HG03064 (cell line): Measurements from ENCODE around the gene RARRES1.

Source experiments
- ATAC-seq: cut with Tn5 transposase; IDR thresholded peaks from one replicate; pipeline ENCODE4 v1.9.1; 2021; ENCODE audit warnings: low read depth; ENCODE audit not compliant: unreplicated experiment

Gene RARRES1

DNA sequence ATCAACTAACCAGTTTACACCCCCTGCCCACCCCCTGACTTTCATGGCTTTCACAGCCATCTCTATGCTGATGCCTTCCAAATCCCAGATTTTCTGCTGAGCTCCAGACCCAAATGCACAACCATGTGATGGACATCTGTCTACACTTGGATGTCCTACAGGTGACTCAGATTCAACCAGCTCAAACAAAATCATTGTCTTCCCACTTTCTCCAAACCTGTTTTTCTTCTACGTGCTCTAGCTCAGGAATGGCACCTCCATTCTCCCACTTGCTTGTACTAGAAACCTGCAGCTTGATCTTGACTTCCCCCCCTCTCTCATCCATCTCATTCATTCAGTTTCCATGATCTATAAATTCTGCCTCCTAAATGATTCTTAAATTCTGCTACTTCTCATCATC lies 34.1 kb upstream of the RARRES1 start:
- no peak for ATAC-seq

DNA sequence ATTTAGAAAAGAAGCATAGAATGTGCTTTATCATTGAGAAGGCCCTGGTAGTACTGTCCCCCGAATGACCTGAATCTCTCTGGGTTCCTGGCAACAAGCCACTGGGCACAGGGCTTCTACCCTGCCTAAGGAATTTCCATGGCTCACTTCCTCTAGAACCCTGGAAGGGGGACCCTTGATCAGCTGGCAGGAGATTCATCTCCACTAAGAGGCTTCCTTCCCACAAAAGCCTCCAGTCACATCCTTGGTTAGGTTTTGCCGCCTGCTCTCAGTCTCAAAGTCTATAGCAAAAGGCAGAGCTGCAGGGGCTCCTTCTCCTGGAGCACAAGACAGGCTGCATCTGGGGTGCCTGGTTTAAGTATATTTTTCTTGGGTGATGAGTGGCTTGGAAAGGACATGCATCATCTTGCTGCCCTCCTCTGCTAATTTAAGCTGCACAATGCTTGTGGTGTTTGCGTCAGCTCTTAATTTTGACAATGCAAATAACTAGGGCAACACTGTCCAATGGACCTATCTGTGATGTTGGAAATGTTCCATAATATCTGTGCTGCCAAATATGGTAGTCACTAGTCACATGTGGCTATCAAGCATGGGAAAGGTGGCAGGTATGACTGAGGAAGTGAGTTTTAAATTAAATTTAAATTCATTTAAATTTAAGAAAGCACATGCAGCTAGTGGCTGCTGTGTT lies 33.4 kb upstream of the RARRES1 start:
- no peak for ATAC-seq

DNA sequence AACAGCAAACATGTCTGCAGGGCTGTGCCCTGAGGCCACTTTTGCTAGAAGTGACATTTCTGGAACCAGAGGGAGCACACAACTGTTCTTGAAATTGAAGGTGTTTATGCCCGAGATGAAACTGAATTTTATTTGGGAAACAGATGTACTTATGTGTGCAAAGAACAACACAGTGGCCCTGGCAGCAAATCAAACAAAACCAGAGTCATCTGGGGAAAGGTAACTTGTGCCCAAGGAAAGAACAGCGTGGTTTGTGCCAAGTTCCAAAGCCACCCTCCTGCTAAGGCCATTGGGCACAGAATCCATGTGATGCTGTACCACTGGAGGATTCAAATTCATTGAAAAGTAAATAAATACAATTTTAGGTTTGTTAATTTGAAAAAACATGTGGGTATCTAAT lies 31.2 kb upstream of the RARRES1 start:
- ATAC-seq: no peak

DNA sequence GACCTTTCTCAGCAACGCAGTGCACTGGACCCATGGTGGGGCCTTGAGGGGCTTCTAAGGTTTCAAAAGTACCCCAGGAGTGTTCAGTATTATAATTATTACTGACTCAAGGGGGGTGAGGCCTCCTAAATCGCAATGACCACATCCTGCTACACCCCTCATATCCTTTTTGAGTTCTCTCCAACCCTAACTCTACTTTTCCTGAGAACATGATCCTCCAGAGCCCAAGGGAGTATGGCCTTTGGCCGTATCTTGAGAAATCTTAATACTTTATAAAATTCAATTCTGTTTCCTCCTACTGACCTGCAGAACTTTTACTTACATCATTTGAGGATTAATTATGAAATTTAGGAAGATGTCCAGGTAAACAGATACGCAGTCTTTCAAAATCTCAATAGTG lies 30.4 kb upstream of the RARRES1 start:
- no peak for ATAC-seq

DNA sequence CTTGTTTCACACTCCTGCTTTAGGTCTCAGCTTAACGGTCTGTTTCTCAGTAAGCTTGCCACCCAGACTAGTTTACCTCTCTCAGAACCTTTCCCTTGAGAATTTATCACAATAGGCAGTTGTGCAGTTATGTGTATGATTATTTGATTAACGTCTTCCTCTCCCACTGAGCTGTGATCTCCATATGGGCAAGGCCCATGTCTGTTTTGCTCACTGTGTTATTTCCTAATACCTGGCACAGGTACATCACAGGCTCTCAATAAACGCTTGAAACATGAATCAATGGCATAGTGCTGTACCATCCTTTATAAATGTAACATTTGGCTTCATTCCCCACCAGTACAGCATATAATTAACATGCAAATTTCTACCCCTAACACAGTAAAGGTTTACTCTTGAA lies 29.1 kb upstream of the RARRES1 start:
- ATAC-seq: no peak

DNA sequence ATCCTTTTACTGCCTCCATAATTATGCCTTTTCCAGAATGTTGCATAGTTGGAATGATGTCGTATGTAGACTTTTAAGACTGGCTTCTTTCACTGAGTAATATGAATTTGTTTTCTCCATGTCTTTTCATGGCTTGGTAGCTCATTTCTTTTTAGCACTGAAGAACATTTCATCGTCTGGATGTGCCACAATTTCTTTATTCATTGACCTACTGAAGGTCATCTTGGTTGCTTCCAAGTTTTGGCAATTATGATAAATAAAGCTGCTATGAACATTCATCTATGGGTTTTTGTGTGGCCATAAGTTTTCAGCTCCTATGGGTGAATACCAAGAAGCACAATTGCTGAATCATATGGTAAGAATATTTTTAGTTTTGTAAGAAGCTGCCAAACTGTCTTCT lies 23.2 kb upstream of the RARRES1 start:
- no peak for ATAC-seq

DNA sequence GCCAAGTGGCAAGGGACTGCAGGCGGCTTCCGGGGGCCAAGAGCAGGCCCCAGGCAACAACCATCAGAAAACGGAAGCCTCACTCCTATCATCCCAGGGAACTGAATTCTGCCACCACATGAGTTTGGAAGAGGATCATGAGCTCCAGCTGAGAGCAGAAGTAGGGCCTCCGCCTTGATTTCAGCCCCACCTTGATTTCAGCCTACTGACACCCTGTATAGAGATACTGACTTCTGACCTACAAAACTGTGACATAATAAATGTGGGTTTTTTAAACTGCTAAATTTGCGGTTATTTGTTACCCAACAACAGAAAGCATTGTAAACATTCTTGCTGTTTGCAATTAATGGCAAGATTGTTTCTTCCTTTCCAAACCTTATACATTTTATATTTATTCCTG lies 21.6 kb upstream of the RARRES1 start:
- ATAC-seq: no peak

DNA sequence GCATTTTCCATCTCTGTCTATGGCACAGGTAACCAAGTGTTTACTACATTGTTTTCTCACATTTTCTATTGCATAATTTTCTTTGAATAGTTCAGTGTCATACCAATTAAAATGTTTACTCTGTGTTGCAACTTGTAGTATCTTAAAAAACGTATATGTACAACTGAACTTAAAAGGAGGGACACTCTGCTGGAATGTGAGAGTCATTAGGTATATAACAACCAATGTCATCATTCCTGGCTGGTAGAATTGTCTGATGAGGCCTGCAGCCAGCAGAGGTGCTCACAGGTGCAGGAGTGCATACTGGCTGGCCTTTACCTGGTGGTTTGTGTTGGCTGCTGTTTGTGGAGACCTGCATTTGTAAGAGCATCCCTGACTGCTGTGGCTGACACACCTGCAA lies 19.1 kb upstream of the RARRES1 start:
- ATAC-seq: no peak

DNA sequence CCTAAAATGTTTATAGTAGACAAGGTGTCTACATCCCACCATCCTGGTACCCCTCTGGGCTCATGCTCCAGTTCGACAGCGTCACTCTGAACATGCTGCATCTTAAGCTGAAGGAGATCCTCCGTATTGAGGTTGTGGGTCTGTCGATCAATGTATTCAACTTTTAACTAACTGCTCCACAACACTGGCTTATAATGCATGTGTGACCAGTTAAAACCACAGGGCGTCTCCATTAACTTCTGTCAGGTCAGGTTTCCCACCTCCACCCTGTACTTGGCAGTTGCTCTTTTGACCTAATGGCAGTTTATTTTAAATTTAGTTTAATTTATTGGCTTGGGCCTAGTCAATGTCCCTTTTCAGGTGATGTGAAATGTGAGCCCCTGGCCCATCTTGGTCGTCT lies 17.8 kb upstream of the RARRES1 start:
- no peak for ATAC-seq

DNA sequence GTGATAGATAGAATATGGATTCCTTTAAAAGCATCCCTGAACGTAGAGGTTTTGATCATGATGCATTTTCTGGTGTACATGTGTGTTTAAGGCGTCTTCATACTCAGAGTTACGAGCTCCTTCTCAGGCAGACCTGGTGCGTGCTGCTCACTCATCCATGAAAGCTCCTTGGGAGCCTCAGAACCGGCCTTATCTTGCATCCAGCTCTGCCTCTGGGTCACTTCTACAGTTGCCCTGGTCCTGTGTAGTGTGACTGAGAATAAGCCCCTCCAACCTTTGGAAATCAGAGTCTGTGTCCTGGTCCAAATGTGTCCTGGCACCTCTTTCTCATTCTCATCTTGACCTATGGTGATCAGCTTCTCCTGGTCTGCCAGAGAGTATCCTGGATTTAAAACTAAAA lies 17.3 kb upstream of the RARRES1 start:
- no peak for ATAC-seq

DNA sequence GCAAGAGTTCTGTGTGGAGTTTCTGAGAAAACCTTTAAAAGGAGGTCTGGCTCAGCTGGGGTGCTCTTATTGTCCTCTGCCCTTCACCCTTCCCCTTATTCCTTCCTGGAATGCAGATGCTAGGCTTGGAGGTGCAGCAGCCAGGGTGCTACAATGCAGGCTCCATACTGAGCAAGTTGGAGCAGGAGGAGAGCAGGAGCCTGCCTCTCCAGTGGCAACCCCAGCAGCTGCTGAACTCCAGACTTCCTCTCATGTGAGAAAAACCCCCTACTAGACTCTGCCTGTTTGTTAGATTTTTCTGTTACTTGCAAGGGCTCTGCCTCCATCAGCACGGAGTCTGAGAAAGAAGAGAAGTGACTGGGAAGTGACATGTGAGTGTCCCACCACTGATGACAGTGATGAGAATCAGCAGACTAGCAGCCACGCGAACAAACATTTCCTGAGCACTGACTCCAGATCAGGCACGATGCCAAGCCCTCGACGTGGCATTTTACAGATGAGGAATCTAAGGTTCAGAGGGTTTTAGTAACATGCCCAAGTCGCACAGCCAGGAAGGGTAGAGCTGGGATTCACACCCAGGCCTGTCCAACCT lies 16.1 kb upstream of the RARRES1 start:
- ATAC-seq: no peak

DNA sequence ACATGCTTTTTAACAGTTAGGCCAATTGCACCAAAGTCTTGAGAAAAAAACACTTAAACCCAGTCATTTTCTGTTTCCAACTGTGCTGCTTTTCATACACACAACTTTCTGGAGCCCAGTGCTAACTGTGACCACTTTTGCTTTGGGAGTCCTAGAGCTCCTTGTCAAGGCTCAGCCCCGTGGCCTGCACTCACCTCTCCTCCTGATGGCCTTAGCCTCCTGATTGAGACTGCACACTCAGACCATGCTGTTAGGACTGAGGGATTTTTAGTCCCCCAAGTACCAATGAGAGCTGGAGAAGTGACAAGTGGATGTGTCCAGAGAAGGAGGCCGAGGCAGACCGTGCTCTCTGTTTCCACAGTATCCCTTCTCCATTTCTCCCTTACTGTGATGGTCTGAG lies 15.2 kb upstream of the RARRES1 start:
- ATAC-seq: no peak

DNA sequence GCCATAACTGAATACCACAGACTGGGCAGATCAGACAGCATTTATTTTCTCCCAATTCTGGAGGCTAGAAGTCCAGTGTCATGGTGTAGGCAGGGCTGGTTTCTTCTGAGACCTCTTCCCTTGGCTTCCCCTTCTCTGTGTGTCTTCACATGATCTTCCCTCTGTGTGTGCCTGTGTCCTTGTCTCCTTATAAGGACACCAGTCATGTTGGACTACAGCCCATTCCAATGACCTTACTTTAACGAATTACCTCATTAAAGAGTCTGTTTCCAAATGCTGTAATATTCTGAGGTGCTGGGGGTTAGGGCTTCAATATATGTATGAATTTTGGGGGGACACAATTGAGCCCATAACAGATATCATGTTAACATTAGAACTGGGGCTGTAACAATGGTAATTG lies 13.3 kb upstream of the RARRES1 start:
- ATAC-seq: no peak

DNA sequence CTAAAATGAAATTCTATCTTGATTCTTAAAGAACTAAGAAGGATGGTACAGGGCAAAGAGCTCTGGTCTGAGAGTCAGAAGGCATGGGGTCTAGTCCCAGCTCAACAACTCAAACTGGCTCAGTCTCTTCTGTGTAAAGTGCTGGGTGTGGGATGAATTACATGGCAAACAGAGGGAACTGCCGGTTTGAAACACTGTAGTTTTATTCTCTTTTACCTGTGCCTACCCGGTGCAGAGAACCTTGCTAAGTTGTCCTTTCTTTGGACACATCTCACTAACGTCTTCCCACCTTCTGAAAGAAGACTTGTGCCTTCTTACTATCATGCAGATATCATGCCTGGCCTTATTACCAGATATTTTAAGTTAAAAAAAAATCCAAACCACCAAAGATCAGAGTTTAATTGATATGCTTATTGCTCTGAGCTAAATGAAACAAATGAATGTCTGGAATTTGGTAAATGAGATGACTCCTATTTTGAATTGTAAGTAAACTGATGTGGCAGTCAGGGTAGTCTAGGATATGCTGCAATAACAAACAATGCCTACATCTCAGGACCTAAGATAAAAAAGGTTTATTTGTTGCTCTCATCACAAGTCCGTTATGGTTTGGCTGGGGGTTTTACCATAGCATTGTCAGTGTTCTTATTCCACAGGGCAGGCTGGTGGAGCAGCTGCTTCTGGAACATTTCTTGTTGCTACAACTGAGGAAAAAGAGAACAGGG lies 12.5 kb upstream of the RARRES1 start:
- no peak for ATAC-seq

DNA sequence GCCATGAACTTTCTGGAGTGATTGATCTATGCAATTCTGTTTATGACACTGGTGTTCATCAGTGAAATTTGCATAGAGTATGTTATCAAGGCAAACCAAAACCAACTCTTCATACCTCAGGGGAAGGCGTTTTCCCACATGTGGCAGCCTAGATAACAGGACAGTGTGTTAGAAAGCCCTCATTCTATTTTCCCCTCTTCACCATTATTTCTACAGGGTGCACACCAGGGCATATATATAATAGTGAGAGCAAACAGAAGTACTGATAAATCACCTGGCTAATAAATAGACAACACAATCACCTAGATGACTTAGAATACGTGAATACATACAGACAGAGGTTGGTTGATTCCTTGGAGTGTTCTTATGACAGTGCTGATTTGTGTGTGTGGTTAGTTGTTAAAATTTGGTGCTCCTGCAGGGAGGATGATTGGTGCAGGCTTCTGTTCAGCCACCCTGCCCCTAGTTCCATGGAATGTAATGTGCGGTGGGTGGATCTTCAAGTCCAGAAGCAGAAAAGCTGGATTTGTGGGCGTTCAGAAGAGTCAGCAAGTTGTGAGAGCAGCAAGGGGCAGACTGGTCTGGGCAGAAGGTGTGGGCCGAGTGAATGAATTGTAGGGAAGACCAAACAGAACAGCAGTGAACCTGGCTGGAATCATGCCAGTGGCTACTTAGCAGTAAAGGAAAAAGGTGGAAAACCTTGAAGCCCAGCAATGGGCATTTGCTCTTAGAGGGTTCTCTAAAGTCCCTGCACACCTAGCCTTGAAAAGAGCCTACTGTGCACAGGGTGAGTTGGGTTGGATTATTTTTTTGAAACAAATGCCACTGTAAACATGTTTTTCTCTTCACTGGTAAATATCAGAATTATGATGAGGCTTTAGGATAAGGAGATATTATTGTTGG lies 11.7 kb upstream of the RARRES1 start:
- ATAC-seq: no peak

DNA sequence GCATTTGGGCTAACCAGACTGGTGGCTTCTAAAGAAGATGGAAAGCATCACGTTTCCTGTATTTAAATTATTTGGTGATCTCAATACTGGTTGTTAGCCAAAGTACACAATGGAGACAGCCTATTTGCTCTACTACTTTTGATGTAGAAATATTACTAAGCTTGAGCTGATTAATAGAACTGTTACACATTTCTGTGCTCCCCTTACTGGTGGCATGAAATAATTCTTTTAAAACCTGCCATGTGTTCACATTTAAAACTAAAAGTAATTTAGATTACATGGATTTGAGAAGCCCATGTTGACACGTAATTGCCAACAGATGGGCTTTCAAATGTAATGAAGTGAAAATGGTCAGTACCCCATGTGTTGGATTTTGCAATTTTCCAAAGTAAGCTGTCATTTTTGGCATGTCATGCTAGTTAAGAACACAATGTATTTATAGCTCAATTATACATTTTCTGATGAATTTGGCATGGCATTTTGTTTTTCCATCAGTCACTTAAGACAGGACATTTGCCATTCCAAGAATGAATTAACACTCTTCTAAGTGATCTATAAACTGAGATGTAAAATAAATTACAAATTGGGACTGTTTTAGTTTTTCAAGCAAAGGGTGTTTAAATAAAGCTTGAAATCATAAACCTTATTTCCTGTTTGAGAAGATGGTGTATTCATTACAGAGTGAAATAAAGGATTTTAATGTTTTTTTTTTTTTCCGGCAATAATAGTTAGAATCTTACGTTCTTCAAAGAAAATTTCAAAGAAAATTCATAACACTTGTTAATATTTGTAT lies 10.8 kb upstream of the RARRES1 start:
- no peak for ATAC-seq

DNA sequence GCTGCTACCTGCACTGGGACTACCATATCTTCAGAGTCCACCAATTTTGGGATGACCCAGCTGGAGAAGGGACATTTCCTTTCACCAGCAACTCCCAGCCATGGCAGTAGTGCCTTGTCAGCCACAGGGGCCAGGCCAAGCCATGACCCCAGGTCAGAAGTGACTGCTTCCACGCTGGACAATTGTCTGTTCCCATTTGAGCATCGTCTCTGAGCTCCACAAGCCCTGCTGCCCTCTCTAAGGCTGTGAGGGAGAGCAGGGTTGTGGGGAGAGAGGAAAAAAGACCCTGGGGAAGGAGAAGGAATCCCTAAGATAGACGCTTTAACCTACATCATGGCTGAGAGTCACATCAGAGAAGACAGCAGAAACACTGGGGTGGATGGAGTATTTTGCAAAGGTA lies 7.4 kb upstream of the RARRES1 start:
- no peak for ATAC-seq

DNA sequence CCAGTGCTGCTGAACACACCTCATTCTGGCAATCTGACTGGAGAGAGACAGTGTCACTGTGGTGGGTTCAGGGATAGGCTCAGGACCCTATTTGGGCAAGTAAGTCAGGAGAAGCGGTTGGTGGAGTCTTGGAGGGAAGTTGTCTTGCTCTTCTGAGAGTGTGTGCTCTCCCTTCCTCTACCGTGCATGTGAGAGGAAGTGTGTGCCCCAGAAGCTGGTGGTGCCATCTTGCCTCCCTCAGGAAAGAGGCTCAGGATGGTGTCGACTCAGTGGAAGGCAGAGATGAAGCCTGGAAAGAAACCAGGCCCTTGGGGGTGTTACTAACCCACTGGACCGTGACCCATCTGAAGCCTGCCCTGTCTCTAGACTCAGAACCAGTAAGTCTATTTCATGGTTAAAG lies 6.8 kb upstream of the RARRES1 start:
- no peak for ATAC-seq

DNA sequence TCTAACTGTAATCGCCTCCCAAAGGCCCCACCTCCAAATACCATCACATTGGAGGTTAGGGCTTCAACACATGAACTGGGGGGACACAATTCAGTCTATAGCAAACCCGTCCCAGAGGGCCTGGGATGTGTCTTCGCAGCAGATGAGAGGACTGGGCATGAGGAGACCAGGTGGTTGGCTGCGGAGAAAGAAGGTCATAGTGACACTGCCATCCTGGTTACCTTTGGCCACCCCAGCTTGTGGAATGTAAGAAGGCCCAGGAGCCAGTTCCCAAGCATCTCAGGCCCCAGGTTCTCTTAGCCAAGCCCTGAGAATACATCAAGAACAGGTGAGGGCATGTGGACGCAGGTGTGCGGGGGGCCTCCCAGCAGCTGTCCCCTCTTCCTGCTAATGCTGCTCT lies 6.4 kb upstream of the RARRES1 start:
- ATAC-seq: no peak

DNA sequence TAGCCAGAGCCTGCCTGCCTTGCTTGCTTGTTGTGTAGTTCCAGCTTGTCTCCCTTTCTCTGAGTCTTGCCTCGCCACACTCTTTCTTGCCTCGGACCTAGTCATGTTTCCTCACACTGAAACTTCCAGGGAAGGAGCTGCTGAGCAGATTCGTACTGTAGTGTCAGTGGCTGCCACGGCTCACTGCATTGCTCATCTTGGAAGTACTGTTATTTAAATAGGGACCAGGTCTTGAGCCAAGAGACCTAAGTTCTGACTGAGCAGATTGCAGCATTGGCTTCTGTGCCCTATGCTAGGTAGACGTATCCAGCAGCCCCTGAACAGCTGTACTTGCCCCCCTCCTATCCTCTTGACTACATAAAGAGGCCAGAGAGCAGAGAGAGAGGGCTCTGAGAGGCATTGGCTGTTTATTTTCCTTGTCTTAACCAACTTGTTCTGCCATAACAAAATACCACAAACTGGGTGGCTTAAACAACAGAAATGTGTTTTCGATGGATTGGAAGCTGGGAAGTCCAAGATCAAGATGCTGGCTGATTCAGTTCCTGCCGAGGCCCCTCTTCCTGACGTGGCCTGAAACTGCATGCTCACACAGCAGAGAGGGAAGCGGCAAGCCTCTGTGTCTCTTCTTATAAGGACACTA lies 5.8 kb upstream of the RARRES1 start:
- ATAC-seq: no peak
